HG03342 (cell line): ENCODE measurements around the gene APOD.
"Not testable (repeated sequence)": the region's sequence is repeated elsewhere in the genome, so short reads cannot be mapped to it uniquely, and the experiment has no call there.

Source experiments
- ATAC-seq: cut with Tn5 transposase; IDR thresholded peaks from one replicate; pipeline ENCODE4 v1.9.1; 2021; ENCODE audit warnings: mild to moderate bottlenecking, moderate library complexity; ENCODE audit not compliant: unreplicated experiment

Gene APOD

GRCh38 chr3:195619591-195620369, 36.0 kb upstream of the APOD start:
- not testable (repeated sequence) for ATAC-seq

GRCh38 chr3:195617784-195618659, 34.3 kb upstream of the APOD start:
- ATAC-seq = not testable (repeated sequence)

- not testable (repeated sequence) for ATAC-seq
Measured at GRCh38 chr3:195617134-195617533, 33.4 kb upstream of the APOD start.

- no peak for ATAC-seq
Measured at GRCh38 chr3:195616681-195617080, 32.9 kb upstream of the APOD start.

- not testable (repeated sequence) for ATAC-seq
Measured at GRCh38 chr3:195615952-195616537, 32.3 kb upstream of the APOD start.

GRCh38 chr3:195614672-195615504, 31.1 kb upstream of the APOD start:
- not testable (repeated sequence) for ATAC-seq

- no peak for ATAC-seq
Measured at GRCh38 chr3:195613468-195614069, 29.8 kb upstream of the APOD start.

GRCh38 chr3:195612075-195612800, 28.5 kb upstream of the APOD start:
- no peak for ATAC-seq

GRCh38 chr3:195609229-195609628, 25.5 kb upstream of the APOD start:
- ATAC-seq = no peak

- not testable (repeated sequence) for ATAC-seq
Measured at GRCh38 chr3:195601785-195602184, 18.0 kb upstream of the APOD start.

- no peak for ATAC-seq
Measured at GRCh38 chr3:195601382-195601781, 17.6 kb upstream of the APOD start.

- ATAC-seq = not testable (repeated sequence)
Measured at GRCh38 chr3:195599926-195600325, 16.2 kb upstream of the APOD start.

- ATAC-seq = not testable (repeated sequence)
Measured at GRCh38 chr3:195599516-195599915, 15.8 kb upstream of the APOD start.

GRCh38 chr3:195597848-195598247, 14.1 kb upstream of the APOD start:
- ATAC-seq = no peak

- ATAC-seq = no peak
Measured at GRCh38 chr3:195597229-195597628, 13.5 kb upstream of the APOD start.

GRCh38 chr3:195596765-195597171, 13.0 kb upstream of the APOD start:
- ATAC-seq = no peak

GRCh38 chr3:195595785-195596531, 12.2 kb upstream of the APOD start:
- ATAC-seq = no peak

GRCh38 chr3:195591852-195592251, 8.1 kb upstream of the APOD start:
- ATAC-seq = no peak

- ATAC-seq = no peak
Measured at GRCh38 chr3:195591220-195591619, 7.5 kb upstream of the APOD start.
